Measurements from ENCODE around the gene PIGK. TPM values are rescaled to one million over a fixed set of nuclear protein-coding genes. Genes with fewer than 3 reads are reported as not detected.

Gene PIGK
- total RNA-seq, 4 donors from 2014 or later: 9.0 to 12.6 (median 11.2) TPM

GRCh38 chr1:77253211-77253610 is 34.0 kb upstream of the PIGK start:
- Histone ChIP-seq H3K4me3 (no peak overlapping the region), H3K27me3 (no peaks in the 10 kb centered on the region), H3K27ac (no peak overlapping the region), H3K36me3 (no peaks in the 10 kb centered on the region), H3K4me1 (no peaks in the 10 kb centered on the region), H3K9me3 (peaks cover 0 to 3% (median 0%) of the 10 kb centered on the region in 3 donors)
- intact Hi-C loops (cut with DNase I; ENCODE audit: low total_unique reads): no loop called here
- no peak for ATAC-seq
- no peak for DNase-seq
- in situ Hi-C loops (cut with MboI; ENCODE audit: low sequenced_read_pairs in 4 of 4): no loop called here
- TF ChIP-seq CTCF (IDR thresholded peaks at IDR 0.05 in 4 of 5, conservative IDR thresholded peaks at IDR 0.05 in 1 of 5) (no peak), POLR2A (IDR thresholded peaks at IDR 0.05) (no peak)

- in situ Hi-C loops (cut with MboI; ENCODE audit: low sequenced_read_pairs in 4 of 4): no loop called here
- H3K36me3 ChIP-seq: no peaks in the 10 kb centered on the region
- TF ChIP-seq POLR2A (IDR thresholded peaks at IDR 0.05): no peak
- TF ChIP-seq CTCF (IDR thresholded peaks at IDR 0.05 in 4 of 5, conservative IDR thresholded peaks at IDR 0.05 in 1 of 5): no peak
- no peaks in the 10 kb centered on the region for H3K27me3 ChIP-seq
- peaks cover 0 to 3% (median 0%) of the 10 kb centered on the region in 3 donors for H3K9me3 ChIP-seq
- H3K27ac ChIP-seq: no peak overlapping the region
- ATAC-seq: no peak
- DNase-seq: no peak
- no peaks in the 10 kb centered on the region for H3K4me1 ChIP-seq
- intact Hi-C loops (cut with DNase I; ENCODE audit: low total_unique reads): no loop called here
- H3K4me3 ChIP-seq: peak overlapping the region in 1 of 4 donors; percentile 14
Measured at GRCh38 chr1:77250126-77250525, 30.9 kb upstream of the PIGK start.

- Histone ChIP-seq H3K9me3 (no peaks in the 10 kb centered on the region), H3K27me3 (no peaks in the 10 kb centered on the region), H3K4me3 (no peak overlapping the region), H3K36me3 (no peaks in the 10 kb centered on the region), H3K4me1 (no peaks in the 10 kb centered on the region), H3K27ac (no peak overlapping the region)
- no peak for ATAC-seq
- intact Hi-C loops (cut with DNase I; ENCODE audit: low total_unique reads): no loop called here
- DNase-seq: no peak
- in situ Hi-C loops (cut with MboI; ENCODE audit: low sequenced_read_pairs in 4 of 4): no loop called here
- TF ChIP-seq CTCF (IDR thresholded peaks at IDR 0.05 in 4 of 5, conservative IDR thresholded peaks at IDR 0.05 in 1 of 5) (no peak), POLR2A (IDR thresholded peaks at IDR 0.05) (no peak)
Measured at GRCh38 chr1:77245830-77246229, 26.6 kb upstream of the PIGK start.

- no peaks in the 10 kb centered on the region for H3K27me3 ChIP-seq
- no peak for ATAC-seq
- H3K4me1 ChIP-seq: no peaks in the 10 kb centered on the region
- in situ Hi-C loops (cut with MboI; ENCODE audit: low sequenced_read_pairs in 4 of 4): no loop called here
- no peak overlapping the region for H3K4me3 ChIP-seq
- intact Hi-C loops (cut with DNase I; ENCODE audit: low total_unique reads): no loop called here
- no peaks in the 10 kb centered on the region for H3K36me3 ChIP-seq
- no peak for TF ChIP-seq CTCF (IDR thresholded peaks at IDR 0.05 in 4 of 5, conservative IDR thresholded peaks at IDR 0.05 in 1 of 5)
- TF ChIP-seq POLR2A (IDR thresholded peaks at IDR 0.05): no peak
- H3K27ac ChIP-seq: no peak overlapping the region
- no peaks in the 10 kb centered on the region for H3K9me3 ChIP-seq
- DNase-seq: no peak
Measured at GRCh38 chr1:77239311-77239710, 20.1 kb upstream of the PIGK start.

GRCh38 chr1:77238462-77238861 is 19.2 kb upstream of the PIGK start:
- no peak overlapping the region for H3K27ac ChIP-seq
- H3K27me3 ChIP-seq: no peaks in the 10 kb centered on the region
- in situ Hi-C loops (cut with MboI; ENCODE audit: low sequenced_read_pairs in 4 of 4): no loop called here
- DNase-seq: no peak
- no peaks in the 10 kb centered on the region for H3K9me3 ChIP-seq
- no peak for ATAC-seq
- H3K36me3 ChIP-seq: no peaks in the 10 kb centered on the region
- no peaks in the 10 kb centered on the region for H3K4me1 ChIP-seq
- no peak overlapping the region for H3K4me3 ChIP-seq
- intact Hi-C loops (cut with DNase I; ENCODE audit: low total_unique reads): no loop called here
- TF ChIP-seq POLR2A (IDR thresholded peaks at IDR 0.05) (no peak), CTCF (IDR thresholded peaks at IDR 0.05 in 4 of 5, conservative IDR thresholded peaks at IDR 0.05 in 1 of 5) (no peak)
